ENCODE measurements around the gene SEMA3C.

Gene SEMA3C

GRCh38 chr7:80907141-80907601, 11.7 kb downstream of the SEMA3C start:
- Histone ChIP-seq H2AFZ (ENCODE audit: low read length, unreplicated experiment) (no peak overlapping the region), H3K36me3 (ENCODE audit: insufficient read depth, low read length) (peaks cover 25% of the 10 kb centered on the region), H3K4me3 (ENCODE audit: low read depth, low read length) (no peak overlapping the region), H3K79me2 (ENCODE audit: control insufficient read depth, insufficient read depth, low read length, unreplicated experiment) (peaks cover 52% of the 10 kb centered on the region), H3K27me3 (ENCODE audit: insufficient read depth, low read length) (no peaks in the 10 kb centered on the region), H3K4me1 (ENCODE audit: control insufficient read depth, insufficient read depth, low read length, unreplicated experiment) (peaks cover 39% of the 10 kb centered on the region), H3K27ac (ENCODE audit: low read depth, low read length) (no peak overlapping the region)

- Histone ChIP-seq H3K36me3 (ENCODE audit: insufficient read depth, low read length) (peaks cover 20% of the 10 kb centered on the region), H3K4me1 (ENCODE audit: control insufficient read depth, insufficient read depth, low read length, unreplicated experiment) (peaks cover 57% of the 10 kb centered on the region), H3K79me2 (ENCODE audit: control insufficient read depth, insufficient read depth, low read length, unreplicated experiment) (peaks cover 52% of the 10 kb centered on the region), H3K27me3 (ENCODE audit: insufficient read depth, low read length) (no peaks in the 10 kb centered on the region), H2AFZ (ENCODE audit: low read length, unreplicated experiment) (no peak overlapping the region), H3K4me3 (ENCODE audit: low read depth, low read length) (no peak overlapping the region), H3K27ac (ENCODE audit: low read depth, low read length) (no peak overlapping the region)
These were observed 13.5 kb downstream of the SEMA3C start for GRCh38 chr7:80905334-80905733.

GRCh38 chr7:80902716-80903308, 16.0 kb downstream of the SEMA3C start:
- peak overlapping the region; percentile 28; the same call in 1 of the 2 replicates for H3K4me3 ChIP-seq (ENCODE audit: low read depth, low read length)
- H3K4me1 ChIP-seq (ENCODE audit: control insufficient read depth, insufficient read depth, low read length, unreplicated experiment), result peaks cover 64% of the 10 kb centered on the region
- H3K27ac ChIP-seq (ENCODE audit: low read depth, low read length), result peak overlapping the region; percentile 87
- peaks cover 22% of the 10 kb centered on the region for H3K36me3 ChIP-seq (ENCODE audit: insufficient read depth, low read length)
- H3K27me3 ChIP-seq (ENCODE audit: insufficient read depth, low read length), result no peaks in the 10 kb centered on the region
- H2AFZ ChIP-seq (ENCODE audit: low read length, unreplicated experiment), result no peak overlapping the region
- H3K79me2 ChIP-seq (ENCODE audit: control insufficient read depth, insufficient read depth, low read length, unreplicated experiment), result peaks cover 58% of the 10 kb centered on the region

- H3K4me1 ChIP-seq (ENCODE audit: control insufficient read depth, insufficient read depth, low read length, unreplicated experiment), result peaks cover 63% of the 10 kb centered on the region
- peaks cover 63% of the 10 kb centered on the region for H3K79me2 ChIP-seq (ENCODE audit: control insufficient read depth, insufficient read depth, low read length, unreplicated experiment)
- no peak overlapping the region for H3K4me3 ChIP-seq (ENCODE audit: low read depth, low read length)
- no peak overlapping the region for H2AFZ ChIP-seq (ENCODE audit: low read length, unreplicated experiment)
- H3K36me3 ChIP-seq (ENCODE audit: insufficient read depth, low read length), result peaks cover 22% of the 10 kb centered on the region
- H3K27ac ChIP-seq (ENCODE audit: low read depth, low read length), result peak overlapping the region; percentile 87
- H3K27me3 ChIP-seq (ENCODE audit: insufficient read depth, low read length), result no peaks in the 10 kb centered on the region
These were observed 16.8 kb downstream of the SEMA3C start for GRCh38 chr7:80902019-80902418.

- Histone ChIP-seq H3K4me3 (ENCODE audit: low read depth, low read length) (peak overlapping the region; percentile 25; the same call in 1 of the 2 replicates), H3K27me3 (ENCODE audit: insufficient read depth, low read length) (no peaks in the 10 kb centered on the region), H3K79me2 (ENCODE audit: control insufficient read depth, insufficient read depth, low read length, unreplicated experiment) (peaks cover 71% of the 10 kb centered on the region), H2AFZ (ENCODE audit: low read length, unreplicated experiment) (no peak overlapping the region), H3K36me3 (ENCODE audit: insufficient read depth, low read length) (peaks cover 30% of the 10 kb centered on the region), H3K27ac (ENCODE audit: low read depth, low read length) (peak overlapping the region; percentile 87), H3K4me1 (ENCODE audit: control insufficient read depth, insufficient read depth, low read length, unreplicated experiment) (peaks cover 62% of the 10 kb centered on the region)
These were observed 18.0 kb downstream of the SEMA3C start for GRCh38 chr7:80900583-80901576.

GRCh38 chr7:80896906-80897598, 21.8 kb downstream of the SEMA3C start:
- Histone ChIP-seq H3K27ac (ENCODE audit: low read depth, low read length) (peak overlapping the region; percentile 61), H3K4me3 (ENCODE audit: low read depth, low read length) (no peak overlapping the region), H3K36me3 (ENCODE audit: insufficient read depth, low read length) (peaks cover 22% of the 10 kb centered on the region), H2AFZ (ENCODE audit: low read length, unreplicated experiment) (no peak overlapping the region), H3K27me3 (ENCODE audit: insufficient read depth, low read length) (no peaks in the 10 kb centered on the region), H3K79me2 (ENCODE audit: control insufficient read depth, insufficient read depth, low read length, unreplicated experiment) (peaks cover 72% of the 10 kb centered on the region), H3K4me1 (ENCODE audit: control insufficient read depth, insufficient read depth, low read length, unreplicated experiment) (peaks cover 46% of the 10 kb centered on the region)

GRCh38 chr7:80895056-80895455, 23.8 kb downstream of the SEMA3C start:
- Histone ChIP-seq H3K79me2 (ENCODE audit: control insufficient read depth, insufficient read depth, low read length, unreplicated experiment) (peaks cover 72% of the 10 kb centered on the region), H3K27ac (ENCODE audit: low read depth, low read length) (no peak overlapping the region), H3K4me3 (ENCODE audit: low read depth, low read length) (no peak overlapping the region), H2AFZ (ENCODE audit: low read length, unreplicated experiment) (no peak overlapping the region), H3K36me3 (ENCODE audit: insufficient read depth, low read length) (peaks cover 15% of the 10 kb centered on the region), H3K27me3 (ENCODE audit: insufficient read depth, low read length) (no peaks in the 10 kb centered on the region), H3K4me1 (ENCODE audit: control insufficient read depth, insufficient read depth, low read length, unreplicated experiment) (peaks cover 37% of the 10 kb centered on the region)

- Histone ChIP-seq H3K27ac (ENCODE audit: low read depth, low read length) (no peak overlapping the region), H3K4me3 (ENCODE audit: low read depth, low read length) (peak overlapping the region; percentile 56), H2AFZ (ENCODE audit: low read length, unreplicated experiment) (no peak overlapping the region), H3K79me2 (ENCODE audit: control insufficient read depth, insufficient read depth, low read length, unreplicated experiment) (peaks cover 59% of the 10 kb centered on the region), H3K36me3 (ENCODE audit: insufficient read depth, low read length) (peaks cover 9% of the 10 kb centered on the region), H3K27me3 (ENCODE audit: insufficient read depth, low read length) (no peaks in the 10 kb centered on the region), H3K4me1 (ENCODE audit: control insufficient read depth, insufficient read depth, low read length, unreplicated experiment) (peaks cover 18% of the 10 kb centered on the region)
These were observed 27.6 kb downstream of the SEMA3C start for GRCh38 chr7:80891259-80891544.

- Histone ChIP-seq H3K27ac (ENCODE audit: low read depth, low read length) (peak overlapping the region; percentile 41), H3K4me1 (ENCODE audit: control insufficient read depth, insufficient read depth, low read length, unreplicated experiment) (peaks cover 24% of the 10 kb centered on the region), H2AFZ (ENCODE audit: low read length, unreplicated experiment) (peak overlapping the region; percentile 0), H3K36me3 (ENCODE audit: insufficient read depth, low read length) (peaks cover 7% of the 10 kb centered on the region), H3K4me3 (ENCODE audit: low read depth, low read length) (peak overlapping the region; percentile 56), H3K27me3 (ENCODE audit: insufficient read depth, low read length) (no peaks in the 10 kb centered on the region), H3K79me2 (ENCODE audit: control insufficient read depth, insufficient read depth, low read length, unreplicated experiment) (peaks cover 57% of the 10 kb centered on the region)
These were observed 28.2 kb downstream of the SEMA3C start for GRCh38 chr7:80890426-80891258.

- H2AFZ ChIP-seq (ENCODE audit: low read length, unreplicated experiment), result no peak overlapping the region
- H3K27ac ChIP-seq (ENCODE audit: low read depth, low read length), result 0 out of 2 replicates have a peak overlapping the region, but pooled peaks have one; percentile 41
- H3K27me3 ChIP-seq (ENCODE audit: insufficient read depth, low read length), result no peaks in the 10 kb centered on the region
- H3K4me3 ChIP-seq (ENCODE audit: low read depth, low read length), result no peak overlapping the region
- H3K36me3 ChIP-seq (ENCODE audit: insufficient read depth, low read length), result no peaks in the 10 kb centered on the region; the same call in 1 of the 2 replicates
- peaks cover 34% of the 10 kb centered on the region for H3K4me1 ChIP-seq (ENCODE audit: control insufficient read depth, insufficient read depth, low read length, unreplicated experiment)
- peaks cover 47% of the 10 kb centered on the region for H3K79me2 ChIP-seq (ENCODE audit: control insufficient read depth, insufficient read depth, low read length, unreplicated experiment)
These were observed 29.3 kb downstream of the SEMA3C start for GRCh38 chr7:80889525-80889924.
